ENCODE data around the gene FKBP1A.

DNA sequence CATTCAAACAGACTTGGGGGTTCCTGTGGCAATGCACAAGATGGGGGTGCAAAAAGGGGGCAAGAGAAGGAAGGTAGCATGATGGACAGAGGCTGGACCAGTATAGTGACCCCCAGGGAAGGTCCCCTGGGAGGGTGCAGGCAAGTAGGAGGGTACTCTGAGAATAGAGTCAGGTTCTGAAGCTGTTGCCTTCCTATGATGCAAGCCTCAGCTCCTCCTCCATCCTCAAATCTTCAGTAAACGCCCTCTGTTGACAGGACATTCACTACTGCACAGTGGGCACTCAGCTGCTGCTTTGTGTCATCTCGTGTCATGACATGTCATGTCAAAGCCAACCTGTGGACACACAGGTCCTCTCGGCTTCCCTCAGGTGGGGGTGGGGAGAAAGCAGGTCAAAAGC is 58.1 kb downstream of the FKBP1A start:
- TF ChIP-seq FOXA1 (IDR thresholded peaks at IDR 0.05): no peak
- TF ChIP-seq FOXM1 (IDR thresholded peaks at IDR 0.05; ENCODE audit: borderline replicate concordance): no peak
- TF ChIP-seq SP1 (IDR thresholded peaks at IDR 0.05): no peak
- TF ChIP-seq NFRKB (IDR thresholded peaks at IDR 0.05): no peak
- TF ChIP-seq ZNF384 (IDR thresholded peaks at IDR 0.05): no peak
